Ecto neural progenitor cell (in vitro differentiated cells): ENCODE measurements around the gene MAFG.
A peak's percentile ranks its signal among the peaks of the same experiment; 100 is the strongest.

Experiments
- DNase-seq: peaks from one replicate; pipeline ENCODE4 v3.0.0-alpha.2; 2018; ENCODE audit warnings: low spot score

The MAFG gene

GRCh38 chr17:81939881-81940385 is 12.4 kb upstream of the MAFG start:
- DNase-seq: no peak

- DNase-seq: no peak
Observed at GRCh38 chr17:81939218-81939617, 11.7 kb upstream of the MAFG start.

DNA sequence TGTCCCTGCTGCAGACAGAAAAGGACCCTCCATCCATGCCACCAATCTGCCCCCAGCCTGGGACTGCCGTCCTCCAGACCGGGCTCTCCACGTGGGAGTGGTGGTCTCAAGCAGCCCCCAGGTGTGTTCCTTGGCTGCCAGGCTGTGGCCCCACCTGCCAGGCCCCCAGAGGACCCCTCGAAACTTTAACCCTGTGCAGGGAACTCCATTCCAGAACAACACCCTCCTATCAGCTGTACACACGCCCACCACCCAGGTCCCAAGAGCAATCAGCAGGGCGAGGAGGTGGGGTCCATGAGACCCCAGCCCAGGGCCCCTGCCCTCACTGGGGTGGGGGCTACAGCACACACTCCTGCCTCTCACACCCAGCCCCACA is 8.2 kb upstream of the MAFG start:
- no peak for DNase-seq

GRCh38 chr17:81934850-81935708 is 7.5 kb upstream of the MAFG start:
- no peak for DNase-seq

GRCh38 chr17:81934098-81934757 is 6.7 kb upstream of the MAFG start:
- DNase-seq: no peak

DNA sequence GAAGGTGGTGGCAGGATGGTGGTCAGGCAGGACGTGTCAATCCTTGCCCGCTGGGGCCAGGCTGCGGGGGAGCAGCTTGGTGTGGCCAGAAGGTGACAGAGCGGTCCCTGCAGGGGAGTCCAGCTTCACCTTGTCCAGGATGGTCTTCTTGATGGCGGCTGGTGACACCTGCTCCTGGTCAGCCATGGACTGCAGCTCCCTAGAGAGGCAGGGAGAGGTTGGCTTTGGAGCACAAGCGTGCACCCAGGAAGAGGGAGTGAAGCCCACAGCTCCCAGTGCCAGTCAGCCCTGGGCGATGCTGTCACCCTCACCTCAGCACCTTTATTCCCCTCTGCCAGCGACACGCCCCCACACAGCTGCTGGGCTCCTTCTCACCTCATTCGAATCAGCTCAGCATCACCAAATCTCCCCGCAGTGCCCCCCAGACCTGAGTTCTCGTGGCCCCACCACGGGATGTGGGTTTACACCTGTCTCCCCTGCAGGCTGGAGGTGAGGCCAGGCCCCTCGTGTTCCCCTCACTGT is 5.7 kb upstream of the MAFG start:
- no peak for DNase-seq

GRCh38 chr17:81932333-81932983 is 4.9 kb upstream of the MAFG start:
- DNase-seq: no peak

DNA sequence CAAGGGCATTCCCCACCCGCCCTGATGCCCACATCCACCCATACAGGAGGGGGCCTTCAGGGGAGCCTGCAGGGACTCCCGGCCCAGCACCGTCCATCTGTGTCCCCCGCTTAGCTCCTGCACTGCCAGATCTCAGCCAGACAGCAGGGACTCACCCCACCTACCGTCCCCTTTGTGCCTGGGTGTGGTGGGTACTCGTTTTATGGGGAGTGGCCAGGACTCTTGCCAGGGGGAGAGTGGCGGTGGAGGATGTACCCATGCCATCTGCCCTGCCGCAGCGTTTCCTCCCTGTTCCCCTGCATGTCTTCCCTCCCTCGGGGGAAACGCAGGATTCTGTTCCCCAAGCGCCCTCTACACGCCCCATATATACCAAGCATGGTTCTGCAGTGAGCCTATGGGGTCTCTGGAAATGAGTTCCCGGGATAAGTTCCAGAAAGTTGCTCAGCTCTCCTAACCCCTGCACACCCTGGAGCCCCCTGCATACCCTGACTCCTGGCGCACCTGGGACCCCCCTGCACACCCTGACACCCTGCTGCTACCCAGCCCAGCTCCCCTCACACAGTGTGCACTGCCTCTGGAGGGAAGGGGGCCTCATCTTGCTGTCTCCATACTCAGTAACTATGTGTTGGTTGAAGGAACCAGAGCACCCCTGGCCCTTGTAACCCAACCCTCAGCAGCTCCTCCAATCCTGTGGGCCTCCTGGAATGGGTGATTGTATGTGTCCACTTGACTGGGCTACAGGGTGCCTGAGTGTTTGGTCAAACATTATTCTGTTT is 4.2 kb upstream of the MAFG start:
- DNase-seq: no peak

DNA sequence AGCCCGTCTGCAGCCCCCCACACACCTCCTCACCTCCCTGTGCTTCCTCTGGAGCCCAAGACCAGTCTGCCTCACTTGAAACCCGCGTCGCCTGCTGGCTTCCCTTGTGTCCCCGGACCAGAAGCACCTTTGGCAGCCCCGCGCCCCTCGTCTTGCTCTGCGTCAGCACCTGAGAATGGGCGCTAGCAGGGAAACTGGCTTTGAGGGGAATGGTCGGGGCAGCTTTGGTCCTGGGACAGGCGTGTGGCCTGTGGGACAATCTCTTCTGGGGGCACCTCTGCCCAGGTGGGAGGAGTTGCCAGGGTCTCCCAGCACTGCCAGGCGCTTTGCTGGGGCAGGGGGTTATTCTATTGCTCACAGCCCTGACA is 3.6 kb upstream of the MAFG start:
- no peak for DNase-seq

GRCh38 chr17:81930142-81931125 is 2.9 kb upstream of the MAFG start:
- no peak for DNase-seq

DNA sequence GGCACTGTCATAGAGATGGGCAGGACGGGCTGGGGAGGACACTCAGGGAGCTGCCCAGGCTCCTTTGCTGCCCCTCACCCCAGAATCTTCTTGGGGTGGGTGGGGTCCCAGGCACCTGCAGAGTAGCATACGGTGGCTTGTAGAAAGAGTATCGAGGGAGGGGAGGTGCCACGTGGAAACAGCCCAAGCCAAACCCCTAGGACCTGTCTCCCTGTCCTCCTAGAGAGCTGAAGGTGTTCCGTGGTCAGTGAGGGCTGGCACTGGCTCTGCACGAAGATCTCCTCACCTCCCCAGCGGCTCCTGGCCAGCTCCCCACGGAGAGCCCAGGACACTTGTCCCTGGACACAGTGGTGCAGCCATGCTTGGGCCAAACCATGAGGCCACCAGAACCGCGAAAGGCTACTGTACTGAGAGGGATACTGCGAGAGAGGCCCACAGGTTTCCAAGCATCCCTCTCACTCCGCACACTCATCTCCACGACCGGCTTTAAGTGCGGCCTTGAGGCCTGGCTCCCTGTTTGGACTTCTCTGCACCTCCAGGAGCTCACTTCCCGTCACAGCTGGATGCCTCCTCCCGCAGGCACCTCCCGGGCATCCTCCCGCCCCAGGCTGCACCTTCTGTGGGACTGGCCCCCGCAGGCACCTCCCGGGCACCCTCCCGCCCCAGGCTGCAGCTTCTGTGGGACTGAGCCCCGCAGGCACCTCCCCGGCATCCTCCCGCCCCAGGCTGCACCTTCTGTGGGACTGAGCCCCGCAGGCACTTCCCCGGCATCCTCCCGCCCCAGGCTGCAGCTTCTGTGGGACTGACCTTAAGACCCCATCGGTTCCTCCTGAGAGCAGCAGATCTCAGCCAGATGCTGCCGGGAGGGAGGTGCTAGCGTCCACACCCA is 2.0 kb upstream of the MAFG start:
- DNase-seq: no peak

DNA sequence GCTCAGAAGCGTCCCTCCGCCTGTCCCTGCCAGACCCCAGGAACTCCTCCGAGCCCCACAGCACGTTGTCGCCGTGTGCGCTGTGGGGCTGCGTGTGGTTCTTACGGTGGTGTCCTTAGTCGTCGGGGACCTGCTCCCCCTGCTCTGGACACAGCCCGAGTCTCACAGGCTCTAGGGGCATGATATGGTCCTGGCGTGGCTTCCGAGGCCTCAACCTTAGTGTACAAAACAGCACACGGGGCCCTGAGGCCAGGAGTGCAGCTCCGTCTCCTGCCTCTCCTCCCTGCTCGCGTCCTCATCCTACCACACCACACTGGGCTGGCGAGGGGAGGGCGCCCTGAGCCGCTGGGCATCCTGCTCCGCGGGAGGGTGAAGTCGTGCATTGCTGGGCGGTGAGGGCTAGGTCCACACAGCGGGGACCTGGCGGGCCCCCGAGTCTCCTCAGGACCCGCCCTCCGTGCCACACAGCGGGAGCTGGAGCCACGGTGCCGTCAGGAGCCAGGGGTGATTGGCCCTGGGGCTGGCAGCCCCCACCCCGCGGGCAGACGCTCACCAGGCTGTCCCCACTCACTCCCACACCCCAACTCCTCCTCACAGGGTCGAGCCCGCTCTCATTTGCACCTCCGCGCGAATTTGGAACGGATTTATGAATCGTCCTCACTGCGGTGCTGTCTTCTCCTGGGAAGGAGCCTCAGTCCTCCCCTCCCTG is 1.2 kb upstream of the MAFG start:
- DNase-seq: no peak

DNA sequence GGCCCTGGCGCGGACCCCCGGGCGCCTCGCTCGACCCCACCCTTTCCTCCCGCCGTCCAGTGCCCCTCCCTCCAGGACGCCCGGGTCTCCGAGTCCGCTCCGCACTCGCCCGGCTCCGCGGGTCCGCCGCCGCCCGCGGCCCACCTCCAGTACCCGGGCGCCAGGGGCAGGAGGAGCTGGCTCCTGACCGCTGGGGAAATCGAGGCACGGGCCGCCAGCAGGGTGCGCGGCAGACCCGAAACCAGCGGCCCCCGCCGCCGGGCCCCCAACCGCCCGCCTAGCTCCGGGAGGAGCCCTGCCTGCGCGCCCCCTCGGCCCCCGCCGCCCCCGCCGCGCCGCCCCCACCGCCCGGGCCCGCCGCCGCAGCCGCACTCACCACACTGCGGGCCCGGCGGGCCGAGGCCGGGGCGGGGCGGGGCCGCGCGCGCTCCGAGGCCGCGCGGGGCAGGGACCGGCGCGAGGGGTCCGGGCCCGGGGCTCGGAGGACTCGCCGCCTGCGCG is 333 bp downstream of the MAFG start:
- DNase-seq: no peak

- DNase-seq: peak; percentile 87
Observed at GRCh38 chr17:81926451-81927151, 934 bp downstream of the MAFG start.

DNA sequence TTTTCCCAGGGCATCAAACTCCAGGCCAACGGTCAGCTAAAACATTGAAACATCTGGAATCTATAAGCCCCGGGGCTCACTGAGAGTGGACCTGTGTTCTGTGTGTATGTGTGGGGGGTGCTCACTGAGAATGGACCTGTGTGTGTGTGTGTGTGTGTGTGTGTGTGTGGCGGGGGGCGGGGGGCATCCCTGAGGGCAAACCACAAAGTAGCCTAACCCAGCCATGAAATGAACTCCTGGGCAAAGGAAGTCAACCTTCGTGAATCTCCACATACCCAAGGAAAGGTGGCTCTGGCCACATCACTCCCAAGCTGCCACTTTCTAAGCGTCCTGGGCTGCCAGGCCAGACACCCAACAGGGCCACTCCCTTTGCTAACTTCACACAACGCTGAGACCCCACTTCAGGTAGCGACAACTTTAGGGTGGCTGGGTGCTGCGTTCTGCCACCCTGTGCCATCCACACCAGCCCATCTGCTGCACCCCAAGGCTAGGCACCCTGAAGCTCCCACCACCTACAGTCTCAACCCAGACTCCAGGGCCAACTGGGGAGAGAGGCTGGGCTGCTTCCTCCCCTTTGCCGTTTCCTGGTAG is 1.6 kb downstream of the MAFG start:
- no peak for DNase-seq

GRCh38 chr17:81924557-81925532 is 2.7 kb downstream of the MAFG start:
- DNase-seq: no peak
